GM19397 (cell line): ENCODE measurements around the gene CYP26B1.

Experiments used
- ATAC-seq: cut with Tn5 transposase; IDR thresholded peaks from one replicate; pipeline ENCODE4 v1.9.1; 2021; ENCODE audit warnings: mild to moderate bottlenecking, moderate library complexity; ENCODE audit not compliant: unreplicated experiment

Gene CYP26B1

DNA sequence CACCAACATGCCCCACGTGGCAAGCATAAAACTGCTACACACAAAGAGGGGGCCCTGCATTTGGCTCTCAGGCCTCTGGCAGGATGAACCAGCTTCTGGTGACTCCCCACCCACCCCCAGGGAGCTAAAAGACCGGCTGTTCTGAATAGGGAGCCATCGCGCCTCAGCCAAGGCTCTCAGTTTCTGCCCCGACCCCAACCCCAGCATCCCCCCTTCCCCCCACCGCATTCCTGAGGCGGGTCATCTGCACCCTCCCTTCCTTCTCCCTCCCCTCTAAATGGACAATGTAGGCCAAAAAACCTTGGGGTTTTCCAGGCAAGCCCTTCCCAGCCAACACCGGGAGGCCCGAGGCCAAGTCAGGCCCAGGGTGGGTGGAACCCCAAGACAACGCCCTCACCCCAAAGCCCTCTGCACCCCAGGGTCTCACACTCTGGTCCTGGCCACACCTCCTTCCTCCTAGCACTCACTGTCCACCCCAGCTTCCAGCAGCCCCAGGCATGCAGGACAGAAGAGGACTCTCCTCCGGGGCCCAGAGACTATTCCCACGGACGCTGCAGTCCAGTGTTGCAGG is 5.7 kb downstream of the CYP26B1 start:
- ATAC-seq = no peak

DNA sequence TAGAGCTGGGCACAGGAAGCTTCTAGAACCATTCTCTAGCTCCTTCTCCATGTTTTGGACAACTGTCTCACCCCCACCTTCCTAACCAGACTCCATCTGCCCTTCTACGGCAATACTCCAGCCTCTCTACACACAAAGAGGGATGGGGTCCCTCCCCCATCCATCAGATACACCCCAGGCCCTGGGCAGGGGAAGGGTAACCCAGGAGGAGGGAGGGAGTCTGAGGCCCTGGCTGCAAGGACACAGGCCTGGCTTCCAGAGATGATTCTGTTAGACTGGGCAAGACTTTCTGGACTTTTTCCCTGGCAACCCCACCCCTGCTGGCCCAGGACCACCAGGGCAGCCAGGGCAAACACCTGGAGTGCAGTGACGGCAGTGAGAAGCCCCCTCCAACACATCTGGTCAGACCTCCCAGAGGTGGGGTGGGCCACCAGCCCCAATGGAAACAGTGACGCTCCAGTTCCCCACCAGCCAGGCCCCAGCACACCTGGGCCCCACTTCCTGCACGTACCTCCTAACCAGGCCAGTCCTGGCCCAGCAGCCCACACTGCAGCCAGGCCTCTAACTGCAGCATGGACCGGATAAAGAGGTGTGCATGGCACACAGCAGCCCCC is 6.5 kb downstream of the CYP26B1 start:
- no peak for ATAC-seq

DNA sequence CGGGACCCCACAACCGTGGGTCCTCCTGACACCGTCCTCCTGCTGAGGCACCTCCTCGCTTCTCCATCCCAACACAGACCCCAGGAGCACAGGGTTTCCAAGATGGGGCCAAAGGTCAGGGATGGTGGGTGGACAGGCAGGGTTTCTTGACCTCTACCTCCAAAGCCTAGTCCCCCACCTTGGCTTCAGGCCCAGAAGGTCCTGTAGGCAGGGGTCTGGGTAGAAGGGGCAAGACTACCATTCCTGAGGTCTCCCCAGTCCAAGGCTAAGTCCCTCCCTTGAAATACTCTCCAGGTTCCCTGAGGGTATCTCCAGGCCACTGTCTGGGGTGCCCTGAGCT is 7.1 kb downstream of the CYP26B1 start:
- ATAC-seq = no peak

DNA sequence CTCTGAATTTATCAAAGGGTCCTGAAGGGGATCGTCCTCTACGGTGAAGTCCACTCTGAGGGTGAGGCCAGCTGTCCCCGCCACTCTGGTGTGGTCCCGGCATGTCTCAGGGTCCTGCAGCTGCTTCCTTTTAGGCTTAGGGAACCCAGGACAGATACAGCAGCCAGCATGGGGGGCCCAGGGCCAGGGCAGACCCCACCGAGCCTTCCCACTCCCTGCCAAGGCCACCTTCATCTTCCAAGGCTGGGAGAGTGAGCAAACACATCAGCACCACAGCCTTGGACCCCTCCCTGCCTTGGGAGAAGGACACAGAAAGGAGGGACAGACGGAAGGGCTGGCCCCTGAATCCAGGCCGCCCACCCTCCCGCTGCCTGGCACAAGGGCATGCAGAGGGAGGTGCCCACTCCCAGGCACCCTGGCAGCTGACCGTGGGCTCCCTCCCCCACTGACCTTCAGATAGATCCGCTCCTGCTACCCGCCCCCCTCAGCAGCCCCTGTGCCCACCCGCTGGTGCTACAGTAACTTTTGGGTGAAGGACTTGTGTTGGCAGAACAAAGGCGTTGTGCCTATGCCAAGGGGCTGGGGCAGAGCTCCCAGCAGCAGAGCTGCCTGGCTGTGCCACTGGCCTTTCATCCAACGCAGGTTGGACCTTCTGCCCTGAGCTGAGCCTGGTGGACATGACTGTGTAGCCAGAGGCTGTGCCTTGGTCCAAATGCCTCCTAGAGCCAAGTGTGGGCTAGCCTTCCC is 7.6 kb downstream of the CYP26B1 start:
- no peak for ATAC-seq

DNA sequence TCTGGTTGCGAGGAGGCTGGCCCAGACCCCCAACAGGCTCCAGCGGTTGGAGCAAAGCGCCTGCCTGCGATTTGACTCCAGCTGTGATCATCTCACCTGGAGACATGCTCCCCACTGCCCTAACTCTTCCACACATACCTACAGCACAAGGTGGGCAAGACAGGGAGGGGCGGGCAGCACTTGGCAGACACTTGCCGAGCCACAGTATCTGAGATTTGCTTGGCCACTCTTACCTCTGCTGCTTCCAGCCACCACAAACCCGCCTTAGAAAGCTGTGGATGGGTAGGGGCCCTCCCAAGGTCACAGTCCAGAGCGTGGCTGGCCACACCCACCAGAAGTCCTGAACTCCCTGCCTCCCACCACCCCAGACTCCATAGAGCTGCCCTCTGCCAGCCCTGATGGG is 8.2 kb downstream of the CYP26B1 start:
- ATAC-seq = no peak

DNA sequence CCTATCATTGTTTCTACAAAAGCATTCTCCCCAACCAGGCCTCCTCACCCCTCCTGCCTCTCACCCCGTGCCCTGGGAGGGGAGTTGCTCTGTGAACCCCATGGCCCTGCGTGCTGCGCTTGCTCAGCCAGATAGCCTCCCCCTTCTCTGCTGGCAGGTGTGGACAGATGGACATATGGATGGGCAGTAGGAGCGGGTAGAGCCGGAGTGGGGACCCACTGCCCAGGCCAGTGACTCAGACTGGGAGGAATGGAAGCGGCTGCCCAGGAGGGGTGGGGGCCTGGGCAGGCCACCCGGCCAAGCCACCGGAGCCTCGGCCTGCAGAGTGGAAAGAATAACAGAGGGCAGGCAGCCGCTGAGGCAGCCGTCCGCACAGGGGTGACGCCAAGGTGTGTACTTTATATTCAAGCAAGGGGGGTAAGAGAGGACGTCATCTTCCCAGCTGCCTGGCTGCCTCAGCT is 8.7 kb downstream of the CYP26B1 start:
- no peak for ATAC-seq

DNA sequence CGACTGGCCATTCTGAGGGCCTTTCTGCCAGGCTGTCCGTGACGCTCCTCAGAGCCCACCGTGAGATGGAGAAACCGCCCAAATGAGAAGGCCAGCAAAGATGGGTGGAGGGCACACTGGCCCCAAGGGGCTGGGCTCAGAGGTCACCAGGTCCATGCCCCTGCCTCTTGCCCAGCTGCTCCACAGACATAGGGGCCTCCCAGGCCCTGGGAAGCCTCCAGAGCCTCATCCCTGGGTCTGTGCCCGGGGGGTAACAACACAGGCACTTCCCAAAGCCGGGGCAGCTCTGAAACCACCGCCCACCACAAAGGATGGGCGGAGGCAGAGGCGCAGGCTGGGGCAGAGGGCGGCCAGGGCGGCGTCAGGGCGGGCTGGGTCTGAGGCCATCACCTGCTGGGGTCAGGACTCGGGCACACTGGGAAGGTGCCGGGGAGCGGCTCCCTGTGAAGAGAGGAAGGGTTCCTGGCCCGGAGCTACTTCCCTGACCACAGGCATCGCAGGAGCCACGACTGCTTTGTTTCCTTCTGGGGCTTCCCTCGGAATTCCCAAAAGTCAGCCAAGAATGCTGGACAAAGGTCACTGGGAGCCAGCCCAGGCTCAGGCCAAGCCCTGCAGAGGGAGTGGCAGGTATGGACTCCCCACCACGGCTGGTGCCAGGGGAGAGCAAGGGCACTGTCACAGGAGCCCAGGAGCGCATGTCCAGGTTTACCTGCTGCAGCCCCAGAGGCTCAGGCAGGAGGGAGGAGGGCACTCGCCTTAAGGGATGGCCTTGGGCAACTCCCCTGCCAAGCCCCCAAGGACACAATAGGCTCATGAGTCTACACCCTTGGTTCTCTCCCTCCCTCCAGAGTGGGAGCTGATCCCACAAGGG is 9.4 kb downstream of the CYP26B1 start:
- no peak for ATAC-seq

DNA sequence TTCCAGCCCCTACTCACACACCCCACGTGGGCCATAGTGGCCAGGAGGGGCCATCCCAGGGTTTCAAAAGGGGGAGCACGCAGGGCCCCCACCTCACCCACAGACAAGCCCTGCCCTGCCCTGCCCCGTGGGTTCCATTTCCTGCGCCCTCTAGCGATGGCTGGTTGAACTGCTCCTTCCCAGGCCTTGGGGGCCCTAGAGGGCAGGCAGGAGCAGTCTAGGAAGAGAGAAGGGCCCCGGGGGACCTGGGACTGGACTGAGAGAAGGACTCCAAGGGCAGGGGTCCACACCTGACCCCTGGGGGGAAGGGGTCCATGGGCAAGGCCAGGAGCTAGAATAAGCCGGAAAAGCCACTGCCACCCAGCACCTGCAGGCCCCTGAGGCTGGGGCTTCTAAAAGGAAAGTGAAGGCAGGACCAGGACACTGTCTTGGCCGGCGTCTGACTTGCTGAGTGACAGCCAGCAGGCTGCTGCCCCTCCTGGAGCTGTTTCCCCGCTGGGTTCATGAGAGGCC is 10.1 kb downstream of the CYP26B1 start:
- peak; percentile 86 for ATAC-seq

DNA sequence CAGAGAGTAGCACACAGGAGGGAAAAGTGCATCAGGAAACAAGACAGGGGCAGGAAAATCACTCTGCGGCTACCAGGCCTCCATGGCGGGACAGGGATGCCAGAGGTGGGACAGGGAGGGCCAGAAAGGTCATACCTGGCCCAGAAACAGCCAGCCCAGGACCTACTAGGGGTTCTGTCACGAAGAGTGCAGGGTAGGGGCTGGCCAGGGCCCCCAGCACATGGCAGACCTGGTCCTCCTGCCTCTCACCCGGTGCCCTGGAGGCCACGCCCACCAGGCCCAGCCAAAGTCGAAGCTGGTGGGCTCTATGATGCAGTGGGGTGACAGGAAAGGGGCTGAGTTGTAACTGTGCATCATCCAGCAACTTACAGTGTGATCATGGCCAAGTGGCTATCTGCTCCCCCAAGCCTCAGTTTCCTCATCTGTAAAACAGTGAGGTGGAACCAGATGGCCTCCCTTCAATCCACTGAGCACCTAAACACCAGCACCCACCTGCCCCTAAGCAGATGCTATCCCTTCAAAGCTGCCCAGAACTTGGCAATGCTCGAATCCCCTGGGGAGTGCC is 10.6 kb downstream of the CYP26B1 start:
- ATAC-seq = peak; percentile 7

DNA sequence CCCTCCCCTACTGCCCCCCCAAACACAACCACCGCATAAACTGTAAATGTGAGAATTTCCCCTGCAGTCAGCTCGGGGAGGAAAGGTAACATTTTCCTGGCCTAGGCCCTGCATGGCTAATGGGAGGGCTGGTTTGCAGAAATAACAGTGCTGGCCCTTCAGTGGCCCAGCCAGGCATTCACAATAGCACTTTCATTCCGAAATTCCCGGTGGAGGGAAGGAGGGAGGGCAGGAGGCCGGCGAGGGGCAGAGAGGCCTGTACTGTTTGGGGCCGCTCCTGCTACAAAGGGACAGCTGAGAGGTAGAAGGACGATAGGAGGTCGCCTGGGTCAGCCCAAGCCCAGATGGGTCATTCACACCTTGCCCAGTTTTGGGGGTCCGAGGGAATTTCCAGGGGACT is 11.3 kb downstream of the CYP26B1 start:
- ATAC-seq = no peak

DNA sequence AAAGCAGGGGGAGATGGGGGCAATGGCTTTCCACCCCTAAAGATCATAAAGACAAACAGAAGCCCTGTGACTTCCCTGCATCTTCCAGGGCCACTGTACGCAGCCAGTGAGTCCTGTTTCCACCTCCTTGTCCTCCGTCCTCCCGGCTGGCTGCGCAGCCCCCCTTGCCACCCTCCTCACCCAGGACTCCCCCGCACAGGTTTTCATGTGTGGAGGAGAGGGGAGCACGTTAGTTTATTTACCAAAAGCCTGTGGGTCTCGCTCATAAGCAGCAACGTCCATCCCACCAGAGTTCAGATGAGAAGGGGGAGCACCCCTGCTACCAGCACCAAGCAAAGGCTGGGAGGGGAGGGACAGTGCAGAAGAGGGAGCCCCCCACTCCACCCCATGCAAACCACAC is 11.7 kb downstream of the CYP26B1 start:
- ATAC-seq = no peak

DNA sequence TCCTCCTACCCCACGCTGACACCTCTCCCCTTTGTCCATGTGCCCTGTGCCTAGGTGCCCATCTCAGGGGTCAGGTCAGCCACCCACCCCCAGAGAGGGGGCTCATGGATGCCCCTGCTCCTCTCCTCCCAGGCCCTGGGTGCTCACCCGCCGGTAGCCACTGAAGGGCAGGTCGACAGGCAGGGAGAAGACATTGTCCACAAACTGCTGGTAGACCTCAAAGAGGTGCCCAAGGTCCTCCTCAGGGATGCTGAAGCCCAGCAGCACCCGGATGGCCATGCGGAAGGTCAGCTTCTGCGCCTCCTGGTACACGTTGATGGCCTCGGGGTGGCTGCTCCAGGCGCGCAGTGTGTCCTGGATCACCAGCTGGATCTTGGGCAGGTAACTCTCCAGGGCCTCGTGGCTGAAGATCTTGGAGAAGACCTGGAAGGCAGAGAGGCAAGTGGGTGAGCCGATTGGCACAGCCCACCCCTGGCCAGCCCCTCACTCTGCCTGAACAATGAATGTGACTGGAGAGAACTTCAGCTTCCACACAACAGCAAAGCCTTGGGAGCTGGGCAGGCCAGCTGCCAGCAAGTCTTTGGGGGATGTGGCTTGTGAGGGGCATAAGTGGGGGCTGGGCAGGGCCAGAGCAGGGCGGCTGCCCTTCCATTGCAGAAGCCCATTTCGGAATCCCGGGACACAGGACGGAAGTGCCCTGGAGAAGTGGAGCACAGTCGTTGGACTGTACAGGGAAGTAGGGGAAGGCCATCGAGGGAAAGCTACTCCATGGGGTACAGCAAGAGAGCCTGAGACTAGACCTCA is 12.5 kb downstream of the CYP26B1 start:
- ATAC-seq = no peak

DNA sequence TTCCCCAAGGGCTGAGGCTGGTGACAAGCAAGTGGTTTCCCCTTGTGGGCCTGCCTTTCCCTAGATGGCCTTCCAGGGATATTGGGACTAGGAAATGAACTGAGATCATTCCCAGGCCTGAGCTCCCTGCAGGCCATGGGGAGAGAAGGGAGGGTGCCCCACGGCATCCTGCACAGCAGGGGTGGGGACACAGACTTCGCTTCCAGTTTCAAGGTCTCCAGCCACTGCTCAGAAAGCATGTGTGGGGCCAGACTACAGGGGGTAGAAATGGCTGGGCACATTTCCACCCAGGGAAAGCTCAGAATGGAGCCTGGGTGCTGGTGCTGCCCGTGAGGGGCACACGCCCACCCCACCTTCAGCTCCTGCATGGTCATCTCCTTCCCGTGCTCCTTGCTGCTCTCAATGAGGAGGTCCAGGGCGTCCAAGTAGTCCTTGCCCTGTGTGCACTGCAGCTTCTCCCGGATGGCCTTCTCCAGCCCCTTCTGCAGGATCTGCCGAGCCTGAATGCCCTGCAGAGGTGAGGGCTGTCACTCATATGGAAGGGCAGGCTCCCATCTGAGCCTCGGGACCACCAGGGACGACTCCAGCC is 13.2 kb downstream of the CYP26B1 start:
- ATAC-seq = no peak

DNA sequence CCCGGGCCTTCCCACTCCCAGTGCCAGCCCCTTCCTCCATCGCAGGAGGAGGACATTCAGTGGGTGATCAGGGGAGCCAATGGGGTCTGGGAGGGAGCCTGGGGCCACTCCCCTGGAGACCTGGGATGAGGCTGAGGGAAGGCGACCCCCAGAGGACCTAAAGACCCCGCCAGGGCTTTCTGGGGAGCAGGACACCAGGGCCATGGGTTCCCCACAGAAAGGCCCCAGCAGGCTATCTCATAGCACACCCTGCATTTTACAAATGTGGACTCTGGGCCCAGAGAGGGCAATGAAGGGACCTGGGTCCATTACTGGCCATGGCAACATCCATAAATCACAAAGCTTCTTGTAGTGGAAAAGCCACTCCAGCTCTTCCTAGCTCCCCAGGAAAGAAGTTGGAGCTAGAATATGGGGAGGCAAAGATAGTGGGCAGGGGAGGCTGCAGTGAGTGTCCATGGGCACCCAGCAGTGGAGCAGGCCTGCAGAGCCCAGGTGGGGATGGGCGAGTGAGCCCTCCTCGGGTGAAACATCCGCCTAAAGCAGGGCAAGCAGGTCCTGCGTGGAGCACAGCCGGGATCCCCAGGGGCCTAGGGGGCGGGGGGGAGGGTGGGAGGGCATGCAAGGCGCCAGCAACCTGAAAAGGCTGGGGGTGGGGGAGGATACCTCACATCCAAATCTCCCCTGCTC is 13.8 kb downstream of the CYP26B1 start:
- no peak for ATAC-seq

DNA sequence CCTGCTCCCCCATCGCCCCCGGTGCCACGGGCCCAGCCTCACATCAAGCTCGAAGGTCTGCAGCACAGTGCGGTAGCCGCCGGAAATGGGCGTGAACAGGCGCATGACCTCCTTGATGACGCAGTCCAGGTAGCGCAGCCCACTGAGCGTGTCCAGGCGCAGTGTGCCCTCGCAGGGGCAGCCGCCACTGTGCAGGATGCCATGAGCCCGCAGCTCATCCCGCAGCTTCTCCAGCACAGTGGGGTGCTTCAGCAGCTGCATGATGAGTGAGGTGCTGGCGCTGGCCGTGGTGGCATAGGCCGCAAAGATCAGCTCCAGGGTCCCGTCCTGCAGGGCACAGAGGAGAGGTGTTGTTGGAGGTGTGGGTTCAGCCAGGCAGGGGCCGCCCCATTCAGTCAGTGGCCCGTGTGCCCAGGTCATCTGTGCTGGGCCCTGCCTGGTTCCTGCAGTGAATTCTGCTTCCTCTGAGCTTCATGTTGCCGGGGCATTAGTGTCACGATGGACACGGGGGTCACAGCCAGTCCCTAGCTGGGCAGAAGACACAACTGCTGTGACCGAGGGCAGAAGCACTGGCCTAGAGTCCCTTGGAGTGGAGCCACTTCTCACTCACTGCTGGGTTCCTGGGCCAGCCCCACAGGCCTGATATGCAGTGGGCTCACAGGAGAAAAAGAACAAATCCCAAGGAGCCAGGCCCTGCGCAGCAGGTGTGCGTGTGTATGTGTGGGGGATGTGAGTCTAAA is 14.5 kb downstream of the CYP26B1 start:
- ATAC-seq = no peak

DNA sequence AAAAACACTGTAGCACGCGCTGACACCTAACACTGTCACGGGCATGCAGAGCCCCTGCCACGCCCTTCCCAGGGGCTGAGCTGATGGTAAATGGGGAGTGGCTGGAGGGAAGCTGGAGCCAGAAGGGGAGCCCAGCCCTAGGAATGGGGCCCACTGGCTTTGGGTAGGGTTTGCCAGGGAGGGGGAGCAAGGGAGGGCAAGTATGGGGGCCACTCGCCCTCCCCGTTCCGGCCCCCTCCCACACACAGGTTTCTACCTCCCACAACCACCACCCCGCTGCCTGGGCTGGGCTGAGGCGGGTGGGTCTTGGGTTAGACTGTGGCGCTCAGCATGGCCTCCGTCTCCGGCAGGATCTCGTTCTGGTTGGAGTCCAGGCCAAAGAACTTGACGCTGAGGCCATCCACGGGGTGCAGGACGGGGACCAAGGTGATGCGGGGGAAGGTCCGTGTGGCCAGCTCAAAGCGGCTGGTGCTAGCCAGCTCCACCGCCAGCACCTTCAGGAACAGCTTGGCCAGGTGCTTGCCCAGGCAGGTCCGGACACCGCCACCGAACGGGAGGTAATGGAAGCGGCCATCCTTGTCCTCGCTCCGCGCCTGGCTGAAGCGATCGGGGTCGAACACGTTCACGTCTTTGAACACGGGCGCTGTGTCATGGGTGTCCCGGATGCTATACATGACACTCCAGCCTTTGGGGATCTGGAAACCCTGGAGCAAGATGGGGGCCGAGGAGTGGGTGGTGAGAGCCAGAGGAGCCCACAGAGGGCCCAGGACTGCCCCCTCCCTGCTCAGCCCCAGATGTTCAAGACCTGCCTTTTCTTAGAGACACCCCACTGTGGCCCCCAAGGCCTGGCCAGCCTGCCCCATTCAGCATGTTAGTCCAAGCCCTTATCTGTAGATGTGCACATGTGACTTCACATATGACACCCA is 15.5 kb downstream of the CYP26B1 start:
- ATAC-seq = no peak

DNA sequence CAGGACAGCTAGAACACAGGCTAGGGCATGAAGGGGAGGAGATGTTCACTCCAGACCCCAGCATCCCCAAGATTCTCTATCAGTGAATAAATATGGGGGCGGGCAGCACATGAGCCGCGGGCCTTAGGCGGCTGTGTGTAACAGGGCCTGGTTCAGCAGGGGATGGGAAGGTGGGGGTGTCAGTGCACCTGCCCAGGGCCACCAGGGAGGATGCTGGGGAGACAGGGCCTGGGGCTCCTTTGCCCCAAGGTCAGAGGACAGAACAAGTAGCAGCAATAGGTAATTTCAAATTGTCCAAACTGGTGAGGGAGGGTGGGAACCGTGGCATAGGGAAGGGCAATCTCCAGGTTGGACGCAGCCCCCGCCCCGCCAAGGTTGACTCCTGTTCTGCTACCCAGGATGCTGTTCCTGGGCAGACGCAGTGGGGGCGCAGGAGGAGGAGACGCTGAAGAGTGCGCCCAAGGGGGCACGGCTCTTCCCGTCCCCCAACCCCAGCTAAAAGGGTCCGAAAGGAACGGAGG is 16.2 kb downstream of the CYP26B1 start:
- no peak for ATAC-seq
